Stimulated activated CD4-positive, alpha-beta T cell treated with anti-CD3 and anti-CD28 coated beads, Interleukin-1b, Interleukin-23, amount 100 ng/mL, for 1 hour (primary cell): ENCODE results near the gene LPIN3.
"Not testable (repeated sequence)": the region's sequence is repeated elsewhere in the genome, so short reads cannot be mapped to it uniquely, and the experiment has no call there.

Experiments
- DNase-seq, 2 donors: peaks; one replicate each; pipeline ENCODE4 v3.0.0-alpha.2; 2020; ENCODE audit warnings: low read depth in 2 of 2

The LPIN3 gene

DNA sequence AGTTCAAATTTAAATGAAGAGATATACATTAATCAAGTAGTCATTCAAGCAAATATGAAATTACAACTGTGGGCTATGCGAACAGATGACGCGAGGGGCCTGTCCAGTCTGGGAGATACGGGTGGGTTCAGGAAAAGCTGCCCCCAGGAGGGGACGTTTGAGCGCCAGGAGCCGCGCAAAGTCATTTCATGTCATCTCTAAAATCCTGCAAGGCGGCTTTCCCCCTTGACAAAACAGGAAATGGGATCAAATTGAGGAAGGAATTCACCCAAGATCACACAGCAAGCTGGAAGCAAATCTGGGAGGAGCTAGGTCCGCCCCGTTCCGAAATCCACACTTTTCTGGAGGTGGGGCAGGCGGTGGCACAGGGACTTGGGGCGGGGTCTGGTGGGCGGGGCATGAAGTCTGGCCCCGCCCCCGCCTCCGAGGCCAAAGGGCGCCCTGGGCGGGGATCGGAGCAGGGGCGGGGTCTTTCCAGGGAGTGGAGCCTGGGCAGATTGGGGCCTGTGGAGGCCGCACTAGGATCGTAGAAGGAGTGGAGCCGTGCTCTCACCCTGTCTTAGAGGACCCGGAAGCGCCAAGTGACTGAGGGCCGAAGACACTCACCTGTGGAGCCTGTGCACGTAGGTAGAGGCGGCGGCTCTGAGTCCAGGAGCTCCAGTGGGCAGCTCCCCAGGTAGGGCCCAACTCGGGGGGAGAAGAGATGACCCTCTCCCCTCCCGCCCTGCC, at the start of gene LPIN3:
TSS of gene LPIN3 (plus strand) at position 495 of the 729 bp plus-strand sequence. CDS start 4,983 bp downstream, outside the sequence.
- peak; percentile 7 to 43 for DNase-seq

DNA sequence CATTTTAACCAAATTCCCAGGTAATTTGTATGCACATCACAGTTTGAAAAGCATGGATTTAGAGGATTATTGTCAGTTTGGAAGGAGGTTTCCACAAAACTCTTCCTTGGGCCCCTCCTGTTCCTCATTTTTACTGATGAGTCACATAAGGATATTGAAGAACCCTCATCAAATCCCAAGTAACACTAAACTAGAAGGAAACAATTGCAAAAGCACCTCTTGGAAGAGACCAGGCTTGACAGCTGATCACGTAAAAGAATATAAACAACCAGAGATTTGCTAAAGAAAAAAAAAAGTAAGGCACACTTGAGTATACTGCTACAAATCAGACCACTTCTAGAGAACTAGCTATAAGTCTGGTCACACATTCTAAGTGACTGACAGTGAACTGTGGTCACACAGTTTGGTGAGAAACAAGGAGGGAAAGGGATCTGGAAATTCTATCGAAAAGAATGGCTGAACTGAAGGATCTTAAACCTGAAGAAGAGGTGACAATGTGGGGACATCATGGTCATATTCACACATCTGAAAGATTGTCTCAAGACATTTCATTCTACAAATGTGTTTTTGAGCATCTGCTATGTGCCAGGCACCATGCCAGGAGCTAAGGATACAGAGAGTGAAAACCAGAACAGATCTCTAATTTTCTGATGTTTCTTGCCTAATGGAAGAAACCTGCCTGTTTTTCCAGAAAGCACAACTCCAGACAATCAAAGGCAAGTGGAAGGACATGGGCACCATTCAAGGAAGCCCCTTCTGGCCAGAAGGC, 47.2 kb upstream of the LPIN3 start:
- no peak for DNase-seq

- no peak for DNase-seq
Measured at GRCh38 chr20:41299899-41300298, 40.7 kb upstream of the LPIN3 start.

DNA sequence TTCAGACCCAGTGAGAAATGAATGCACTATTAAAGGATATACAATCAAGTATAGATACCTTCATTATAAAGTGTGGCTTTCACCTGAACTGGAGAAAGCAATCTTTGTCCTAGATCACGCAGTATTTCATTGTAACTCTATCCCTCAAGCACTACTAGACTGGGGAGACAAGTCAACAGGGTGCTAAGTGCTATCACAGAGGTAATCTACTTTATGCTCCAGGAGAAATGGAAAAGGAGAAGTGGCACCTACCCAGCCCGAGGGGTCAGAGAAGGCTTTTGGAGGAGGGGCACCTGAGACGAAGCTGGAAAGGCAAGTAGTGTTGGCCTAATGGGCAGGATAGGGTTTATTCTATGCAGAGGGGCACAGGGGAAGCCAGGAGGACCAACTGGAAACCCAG, 40.2 kb upstream of the LPIN3 start:
- no peak for DNase-seq

GRCh38 chr20:41300886-41301285, 39.7 kb upstream of the LPIN3 start:
- DNase-seq = no peak

- DNase-seq = no peak
Measured at GRCh38 chr20:41304002-41304401, 36.6 kb upstream of the LPIN3 start.

GRCh38 chr20:41304424-41305079, 36.1 kb upstream of the LPIN3 start:
- no peak for DNase-seq

DNA sequence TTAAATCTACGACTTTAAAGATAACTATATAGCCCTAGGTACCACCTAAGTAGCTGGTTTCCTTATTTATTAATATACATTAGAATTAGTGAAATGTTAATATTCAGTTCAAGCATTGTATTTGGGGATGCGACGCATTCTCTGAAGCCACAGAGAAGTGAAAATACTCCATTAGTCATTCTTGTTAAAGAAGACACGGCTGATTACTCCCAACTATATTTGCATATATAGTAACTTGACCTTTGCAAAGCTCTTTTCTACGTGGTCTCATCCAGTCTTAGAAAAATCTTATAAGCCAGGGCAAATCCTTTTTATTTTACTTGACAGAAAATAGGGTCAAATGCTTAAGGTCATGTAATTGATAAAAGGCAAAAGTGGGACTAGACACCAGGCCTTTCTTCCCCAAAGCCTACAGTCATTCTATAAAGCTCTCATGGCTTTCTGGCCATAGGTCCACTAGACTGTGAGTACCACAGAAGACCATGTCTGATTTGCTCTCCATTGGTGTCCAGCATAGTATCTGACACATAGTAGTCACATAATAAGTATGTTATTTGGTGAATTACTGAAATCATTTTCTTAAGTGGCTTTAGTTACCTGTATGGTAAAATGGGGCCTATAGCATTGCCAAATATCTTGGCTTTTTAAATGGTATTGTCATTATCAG, 34.4 kb upstream of the LPIN3 start:
- DNase-seq = no peak

- DNase-seq = no peak
Measured at GRCh38 chr20:41307021-41307420, 33.6 kb upstream of the LPIN3 start.

GRCh38 chr20:41308290-41308711, 32.3 kb upstream of the LPIN3 start:
- DNase-seq = no peak

DNA sequence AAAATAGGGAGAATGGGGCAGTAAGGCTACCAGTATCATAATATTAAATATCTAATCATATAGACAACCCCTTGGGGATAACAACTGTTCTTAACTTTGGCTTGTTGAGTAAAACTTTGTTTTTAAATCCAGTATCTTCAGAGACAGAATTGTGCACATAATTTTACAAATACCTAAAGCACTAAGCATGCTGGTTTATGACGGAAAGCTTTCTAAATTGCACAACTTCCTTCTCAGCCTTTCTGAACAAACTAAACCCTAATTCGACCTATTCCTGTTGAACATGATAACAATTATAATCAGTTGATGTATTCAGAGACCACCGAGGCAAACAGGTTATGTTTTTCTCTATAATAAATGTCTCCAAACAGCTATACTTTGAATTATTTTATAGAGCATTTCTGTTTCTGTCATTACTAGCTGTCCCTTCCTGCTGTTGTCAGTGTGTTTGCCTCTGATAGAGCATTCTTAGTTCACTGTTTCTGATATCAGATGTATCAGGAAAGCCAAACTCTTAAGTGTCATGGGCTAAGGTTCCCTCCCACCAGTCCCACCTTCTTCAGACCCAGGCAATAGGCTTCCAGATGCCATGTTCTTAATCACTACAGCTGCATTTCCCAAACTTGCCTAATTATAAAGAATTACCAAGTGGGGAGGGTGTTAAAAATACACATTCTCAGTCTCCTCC, 31.8 kb upstream of the LPIN3 start:
- no peak for DNase-seq

DNA sequence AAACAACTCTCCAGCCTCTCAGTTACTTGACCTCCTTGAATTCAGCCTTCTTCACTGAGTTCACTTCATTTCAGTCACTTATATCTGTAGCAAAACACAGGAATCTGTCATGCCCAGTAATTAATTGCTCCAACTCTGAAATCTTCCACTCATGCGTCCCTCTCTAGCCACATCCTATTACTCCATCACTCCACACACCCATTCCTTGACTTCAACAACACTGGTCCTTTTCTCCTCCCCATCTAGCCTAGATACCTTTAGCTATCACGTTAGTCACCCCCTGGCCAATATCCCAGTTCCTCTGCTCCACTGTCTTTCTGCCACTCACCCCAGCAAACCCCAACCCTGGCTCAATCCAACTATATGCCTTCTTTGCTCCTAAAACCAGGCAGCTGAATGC, 30.8 kb upstream of the LPIN3 start:
- DNase-seq = no peak

DNA sequence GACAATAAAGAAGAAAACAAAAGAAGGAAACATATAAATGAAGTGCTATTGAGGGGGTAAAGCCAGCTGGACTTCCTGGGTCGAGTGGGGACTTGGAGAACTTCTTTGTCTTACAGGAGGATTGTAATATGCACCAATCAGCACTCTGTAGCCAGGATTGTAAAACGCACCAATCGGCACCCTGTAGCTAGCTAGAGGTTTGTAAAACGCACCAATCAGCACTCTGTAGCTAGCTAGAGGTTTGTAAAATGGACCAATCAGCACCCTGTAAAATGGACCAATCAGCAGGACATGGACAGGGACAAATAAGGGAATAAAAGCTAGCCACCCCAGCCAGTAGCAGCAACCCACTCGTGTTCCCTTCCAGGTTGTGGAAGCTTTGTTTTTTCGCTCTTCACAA, 28.6 kb upstream of the LPIN3 start:
- DNase-seq = not testable (repeated sequence)

GRCh38 chr20:41314386-41314785, 26.2 kb upstream of the LPIN3 start:
- no peak for DNase-seq

- DNase-seq = no peak
Measured at GRCh38 chr20:41316051-41316450, 24.6 kb upstream of the LPIN3 start.

GRCh38 chr20:41316602-41317545, 23.7 kb upstream of the LPIN3 start:
- DNase-seq = peak; percentile 34 to 74

GRCh38 chr20:41317546-41318270, 22.9 kb upstream of the LPIN3 start, which contains the start of gene ZHX3:
ZHX3 (minus strand) TSS chr20:41317731; CDS start chr20:41204916, 112,815 bp downstream.
- DNase-seq = peak; percentile 92 to 93

- no peak for DNase-seq
Measured at GRCh38 chr20:41318271-41318649, 22.4 kb upstream of the LPIN3 start.

DNA sequence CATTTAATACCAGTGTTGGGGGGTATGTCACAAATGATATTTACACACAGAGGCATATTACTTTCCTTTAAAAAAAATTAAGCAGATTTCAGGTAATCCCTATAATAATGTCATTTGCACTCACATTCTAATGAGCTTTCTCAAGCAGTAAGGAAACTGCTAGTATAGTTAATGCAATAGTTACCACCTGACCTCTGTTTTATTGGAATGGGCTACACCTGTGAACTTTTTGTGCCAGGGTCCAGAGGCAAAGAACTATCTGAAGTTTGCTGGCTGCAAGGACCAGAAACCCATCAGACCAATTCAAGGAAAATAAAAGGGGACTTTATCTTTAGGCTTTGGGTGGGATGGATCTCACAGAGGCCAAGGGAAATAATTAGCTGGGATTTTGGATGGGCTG, 20.2 kb upstream of the LPIN3 start:
- no peak for DNase-seq

DNA sequence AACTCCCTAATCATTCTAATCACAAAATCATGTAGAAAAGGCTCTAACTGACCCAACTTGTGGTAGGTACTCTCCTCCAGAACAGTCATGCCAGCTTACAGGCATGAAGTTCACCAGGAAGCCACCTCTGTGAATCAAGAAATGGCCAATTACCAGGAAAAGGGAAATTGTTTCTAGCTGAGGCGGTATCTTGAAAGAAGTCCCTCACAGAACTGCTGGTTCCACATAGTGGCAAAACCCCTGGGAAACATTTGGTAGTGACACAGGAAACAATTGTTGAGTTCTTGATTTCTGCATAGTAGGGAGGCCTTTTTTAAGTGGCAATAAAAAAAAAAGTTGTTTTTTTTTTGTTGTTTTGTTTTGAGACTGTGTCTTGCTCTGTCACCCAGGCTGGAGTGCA, 19.6 kb upstream of the LPIN3 start:
- no peak for DNase-seq
